Activated gamma-delta T cell treated with Interleukin-2 at 50 U/mL for 16 hours (primary cell): ENCODE data around the gene PPP6C.
"Not testable (repeated sequence)": the region's sequence is repeated elsewhere in the genome, so short reads cannot be mapped to it uniquely, and the experiment has no call there.

ENCODE experiments used
- DNase-seq: peaks from one replicate; pipeline ENCODE4 v3.0.0-alpha.2; 2020

PPP6C gene

GRCh38 chr9:125141251-125141650, 48.4 kb downstream of the PPP6C start:
- DNase-seq: no peak

GRCh38 chr9:125140576-125140975, 49.0 kb downstream of the PPP6C start:
- no peak for DNase-seq

GRCh38 chr9:125137200-125137599, 52.4 kb downstream of the PPP6C start:
- no peak for DNase-seq

GRCh38 chr9:125134976-125135375, 54.6 kb downstream of the PPP6C start:
- DNase-seq: no peak

GRCh38 chr9:125133403-125134329, 55.9 kb downstream of the PPP6C start:
- no peak for DNase-seq

- no peak for DNase-seq
Measured at GRCh38 chr9:125131778-125132177, 57.8 kb downstream of the PPP6C start.

- peak; percentile 82 for DNase-seq
Measured at GRCh38 chr9:125126019-125126746, 63.4 kb downstream of the PPP6C start.

GRCh38 chr9:125125523-125125922, 64.1 kb downstream of the PPP6C start:
- DNase-seq: no peak

GRCh38 chr9:125121146-125121545, 68.5 kb downstream of the PPP6C start:
- DNase-seq: no peak

GRCh38 chr9:125119643-125120286, 69.8 kb downstream of the PPP6C start:
- no peak for DNase-seq

GRCh38 chr9:125118696-125119095, 70.9 kb downstream of the PPP6C start:
- not testable (repeated sequence) for DNase-seq

- not testable (repeated sequence) for DNase-seq
Measured at GRCh38 chr9:125114503-125114902, 75.1 kb downstream of the PPP6C start.

- DNase-seq: no peak
Measured at GRCh38 chr9:125110464-125110863, 79.1 kb downstream of the PPP6C start.

- DNase-seq: not testable (repeated sequence)
Measured at GRCh38 chr9:125108541-125108940, 81.1 kb downstream of the PPP6C start.

- no peak for DNase-seq
Measured at GRCh38 chr9:125106285-125106893, 83.2 kb downstream of the PPP6C start.

GRCh38 chr9:125103770-125104460, 85.7 kb downstream of the PPP6C start:
- DNase-seq: no peak

- no peak for DNase-seq
Measured at GRCh38 chr9:125103021-125103420, 86.6 kb downstream of the PPP6C start.

GRCh38 chr9:125100822-125101221, 88.8 kb downstream of the PPP6C start:
- DNase-seq: no peak

GRCh38 chr9:125099816-125100215, 89.8 kb downstream of the PPP6C start:
- DNase-seq: no peak
